Ovary (tissue), 9 donors: ENCODE measurements around the gene TBC1D7. TPM values are rescaled to one million over a fixed set of nuclear protein-coding genes. Genes with fewer than 3 reads are reported as not detected.

ENCODE experiments used
- DNase-seq, 5 donors: peaks; one replicate each; pipeline ENCODE4 v3.0.0-alpha.2; 2019 to 2020
- H3K27ac ChIP-seq, 2 donors: fragments of 200-600 bp; one replicate each; pipeline versions ENCODE4 v1.5.1 to v1.8.0; 2019 to 2022
- H3K27me3 ChIP-seq: fragments of 200-600 bp; one replicate; pipeline ENCODE4 v1.8.0; 2022
- H3K36me3 ChIP-seq: fragments of 200-600 bp; sonication (generic); one replicate; pipeline ENCODE4 v1.5.1; 2019
- H3K4me1 ChIP-seq: one replicate; pipeline ENCODE4 v1.8.1; 2013; ENCODE audit warnings: mild to moderate bottlenecking, moderate library complexity; ENCODE audit not compliant: insufficient read depth
- H3K4me3 ChIP-seq: fragments of 200-600 bp; sonication (generic); one replicate; pipeline ENCODE4 v1.5.1; 2017
- H3K9me3 ChIP-seq, 2 donors: fragments of 200-600 bp in 1 of 2; sonication (generic) in 1 of 2; one replicate each; pipeline versions ENCODE4 v1.5.1 to v1.8.1; 2013 to 2019; ENCODE audit warnings: mild to moderate bottlenecking in 1 of 2, moderate library complexity in 1 of 2
- EP300 ChIP-seq: sonication (generic); formaldehyde crosslinking; IDR thresholded peaks from one replicate; pipeline ENCODE4 v1.6.1; 2017; ENCODE audit warnings: antibody characterized with exemption
- POLR2A ChIP-seq: fragments of 450-650 bp; IDR thresholded peaks from one replicate; pipeline ENCODE4 v1.6.1; 2017; ENCODE audit warnings: antibody characterized with exemption, mild to moderate bottlenecking, moderate library complexity
- WGBS, 3 donors: extraction: QIAGEN DNeasy Blood & Tissue Kit in 1 of 3; methylation state at CpG; one replicate each; pipeline versions ENCODE4 v1.1.5 to v1.1.7; 2013 to 2017; 5-methylcytosine and 5-hydroxymethylcytosine counted together
- intact Hi-C, 4 donors: fragments of 100-400 bp; cut with DNase I; formaldehyde crosslinking; loops; one replicate each; pipeline versions ENCODE4 v1.11.0 to v1.15.1; 2022 to 2023
- polyA plus RNA-seq, 2 donors: library from polyadenylated mRNA; stranded (reverse); fragments of 200-250 nt in 1 of 2; fragments of 350-450 nt in 1 of 2; fragmentation: Illumina TruSeq in 1 of 2; extraction: RNeasy Lipid Tissue Mini Kit (QIAGEN cat#74804) in 1 of 2; gene quantifications; one replicate each; pipeline ENCODE4 v1.2.3, GENCODE V29; 2013 to 2014
- total RNA-seq, 7 donors: library from RNA; depleted of rRNA in 2 of 7; stranded (reverse); fragments of >200 nt in 2 of 7; fragmentation: NEBNext Ultra II Directional in 3 of 7; extraction: Animal tissue kit (Norgen Biotek cat#: 25700) in 3 of 7; gene quantifications; one replicate each; pipeline versions ENCODE4 v1.1.0 to v1.2.4, GENCODE V29; 2016 to 2023
- TF ChIP-seq, protein P1 (sequence below), 3 donors: fragments of 450-650 bp in 2 of 3; fragments of 200-600 bp in 1 of 3; IDR thresholded peaks; one replicate each; pipeline versions ENCODE4 v1.5.1 to v1.8.0; 2016 to 2022; ENCODE audit warnings: antibody characterized with exemption in 3 of 3, mild to moderate bottlenecking in 1 of 3
- donor health status: DM: no; HTN: no; CAD: no; lungs with moderate emphysema.
- donor health status: DM: no; HTN: no; CAD: no.
- donor health status: Bipolar disorder and iron deficiency.
- donor health status: DM: yes; HTN: yes; CAD: no.
- donor health status: DM: no; HTN: no; CAD: no.
- donor health status: DM: yes; HTN: yes; CAD: no.

TBC1D7 gene
- total and polyA plus RNA-seq, 9 donors = 4.7 to 11.9 (median 7.5) TPM

DNA sequence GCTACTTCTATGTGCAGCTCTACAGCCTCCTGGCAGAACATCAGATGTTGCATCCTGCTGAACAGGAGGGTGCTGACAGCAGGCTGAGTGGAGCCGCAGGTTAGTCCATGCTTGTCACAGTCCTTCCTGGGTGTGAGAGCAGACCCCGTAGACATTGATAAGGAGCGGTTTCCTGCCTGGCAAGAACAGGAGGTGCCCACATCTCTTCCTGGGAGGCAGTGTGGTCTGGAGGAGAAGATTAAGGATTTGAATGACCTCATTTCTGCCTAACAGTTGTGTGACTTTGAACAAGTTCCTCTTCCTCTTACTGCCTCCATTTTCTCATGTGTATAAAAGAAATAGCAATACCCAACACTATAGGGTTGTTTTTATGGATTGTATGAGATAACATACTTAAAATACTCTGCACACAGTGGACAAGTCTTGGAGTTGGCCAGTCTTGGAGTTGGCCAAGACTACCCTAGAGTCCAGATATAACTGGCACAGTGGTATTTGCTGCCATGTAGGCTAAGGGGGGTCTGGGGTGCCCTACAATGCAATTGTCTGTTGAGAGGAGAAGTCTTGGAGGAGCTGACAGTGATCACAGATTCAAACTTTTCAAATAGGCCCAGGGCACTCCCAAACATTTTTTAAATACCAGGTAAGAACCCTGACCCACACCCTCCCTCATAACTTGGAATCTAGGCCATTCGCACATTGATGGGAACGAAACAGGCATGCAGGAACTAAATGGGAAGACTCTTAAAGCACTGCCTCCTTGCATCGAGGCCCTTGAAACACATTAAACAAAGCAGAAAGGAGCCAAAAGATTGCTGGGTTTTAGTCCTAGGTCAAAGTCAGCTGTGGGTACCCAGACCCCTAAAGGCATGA lies 32.6 kb upstream of the TBC1D7 start:
- intact Hi-C loops = no loop called here
- TF ChIP-seq, protein P1, sequence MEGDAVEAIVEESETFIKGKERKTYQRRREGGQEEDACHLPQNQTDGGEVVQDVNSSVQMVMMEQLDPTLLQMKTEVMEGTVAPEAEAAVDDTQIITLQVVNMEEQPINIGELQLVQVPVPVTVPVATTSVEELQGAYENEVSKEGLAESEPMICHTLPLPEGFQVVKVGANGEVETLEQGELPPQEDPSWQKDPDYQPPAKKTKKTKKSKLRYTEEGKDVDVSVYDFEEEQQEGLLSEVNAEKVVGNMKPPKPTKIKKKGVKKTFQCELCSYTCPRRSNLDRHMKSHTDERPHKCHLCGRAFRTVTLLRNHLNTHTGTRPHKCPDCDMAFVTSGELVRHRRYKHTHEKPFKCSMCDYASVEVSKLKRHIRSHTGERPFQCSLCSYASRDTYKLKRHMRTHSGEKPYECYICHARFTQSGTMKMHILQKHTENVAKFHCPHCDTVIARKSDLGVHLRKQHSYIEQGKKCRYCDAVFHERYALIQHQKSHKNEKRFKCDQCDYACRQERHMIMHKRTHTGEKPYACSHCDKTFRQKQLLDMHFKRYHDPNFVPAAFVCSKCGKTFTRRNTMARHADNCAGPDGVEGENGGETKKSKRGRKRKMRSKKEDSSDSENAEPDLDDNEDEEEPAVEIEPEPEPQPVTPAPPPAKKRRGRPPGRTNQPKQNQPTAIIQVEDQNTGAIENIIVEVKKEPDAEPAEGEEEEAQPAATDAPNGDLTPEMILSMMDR (IDR thresholded peaks at IDR 0.05) = no peak
- TF ChIP-seq POLR2A = no peak

DNA sequence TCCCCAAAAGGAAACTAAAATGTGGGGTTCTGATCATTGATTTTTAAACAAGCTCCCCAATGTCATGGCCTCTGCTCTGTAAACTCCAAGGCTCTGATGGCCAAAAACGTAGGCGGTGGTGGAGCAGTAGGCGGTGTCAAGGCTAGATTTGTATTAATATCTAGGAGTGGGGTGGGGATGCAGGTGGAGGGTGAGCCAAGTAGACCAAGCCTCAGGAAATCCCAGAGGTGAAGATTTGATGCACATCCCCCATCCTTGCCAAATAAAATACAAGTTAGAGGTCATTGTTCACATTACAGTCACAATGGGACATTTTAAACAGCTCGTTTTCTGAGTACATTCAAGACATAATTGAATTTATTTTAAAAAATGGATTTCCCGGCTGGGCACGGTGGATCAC lies 30.9 kb upstream of the TBC1D7 start:
- TF ChIP-seq, protein P1 (IDR thresholded peaks at IDR 0.05) = no peak
- TF ChIP-seq POLR2A = no peak
- no peak for TF ChIP-seq EP300
- Histone ChIP-seq H3K9me3 (no peaks in the 10 kb centered on the region), H3K4me3 (no peak overlapping the region), H3K27ac (no peak overlapping the region), H3K27me3 (no peaks in the 10 kb centered on the region), H3K4me1 (no peaks in the 10 kb centered on the region), H3K36me3 (no peaks in the 10 kb centered on the region)
- WGBS, 3 donors = 87 to 91% (median 90%) methylated on average over 6 of the region's 6 CpGs
- no peak for DNase-seq
- intact Hi-C loops = no loop called here

More for the DNA sequence above, 32.6 kb upstream of the TBC1D7 start:
- H3K36me3 ChIP-seq = no peaks in the 10 kb centered on the region
- no peaks in the 10 kb centered on the region for H3K27me3 ChIP-seq
- H3K27ac ChIP-seq = no peak overlapping the region
- 81 to 86% (median 82%) methylated on average over 6 of the region's 6 CpGs for WGBS, 3 donors
- no peaks in the 10 kb centered on the region for H3K9me3 ChIP-seq
- H3K4me1 ChIP-seq = no peaks in the 10 kb centered on the region
- DNase-seq = no peak
- no peak overlapping the region for H3K4me3 ChIP-seq

DNA sequence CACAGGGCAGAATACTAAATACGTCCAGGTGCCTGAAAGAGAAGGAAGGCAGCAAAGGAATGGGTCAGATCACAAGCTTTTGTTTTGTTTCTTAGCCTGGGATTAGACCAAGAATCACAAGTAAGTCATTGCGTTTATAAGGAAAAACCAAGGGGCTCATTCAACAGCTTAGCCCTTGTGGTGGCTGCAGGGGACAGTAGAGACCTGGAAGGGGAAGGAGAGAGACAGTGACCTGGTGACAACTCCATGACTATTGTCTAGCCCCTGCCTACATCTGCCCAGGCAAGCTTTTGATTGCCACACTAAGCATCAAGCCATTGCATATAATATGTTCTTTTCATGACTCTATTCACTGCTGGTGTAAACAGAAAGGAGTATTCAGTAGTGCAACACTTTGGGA lies 30.2 kb upstream of the TBC1D7 start:
- Histone ChIP-seq H3K4me3 (no peak overlapping the region), H3K4me1 (no peaks in the 10 kb centered on the region), H3K36me3 (no peaks in the 10 kb centered on the region), H3K9me3 (no peaks in the 10 kb centered on the region), H3K27me3 (no peaks in the 10 kb centered on the region), H3K27ac (no peak overlapping the region)
- TF ChIP-seq, protein P1 (IDR thresholded peaks at IDR 0.05) = no peak
- TF ChIP-seq EP300 (no peak), POLR2A (no peak)
- WGBS, 3 donors = 88 to 95% (median 94%) methylated on average over 2 of the region's 2 CpGs
- DNase-seq = no peak
- intact Hi-C loops = no loop called here

DNA sequence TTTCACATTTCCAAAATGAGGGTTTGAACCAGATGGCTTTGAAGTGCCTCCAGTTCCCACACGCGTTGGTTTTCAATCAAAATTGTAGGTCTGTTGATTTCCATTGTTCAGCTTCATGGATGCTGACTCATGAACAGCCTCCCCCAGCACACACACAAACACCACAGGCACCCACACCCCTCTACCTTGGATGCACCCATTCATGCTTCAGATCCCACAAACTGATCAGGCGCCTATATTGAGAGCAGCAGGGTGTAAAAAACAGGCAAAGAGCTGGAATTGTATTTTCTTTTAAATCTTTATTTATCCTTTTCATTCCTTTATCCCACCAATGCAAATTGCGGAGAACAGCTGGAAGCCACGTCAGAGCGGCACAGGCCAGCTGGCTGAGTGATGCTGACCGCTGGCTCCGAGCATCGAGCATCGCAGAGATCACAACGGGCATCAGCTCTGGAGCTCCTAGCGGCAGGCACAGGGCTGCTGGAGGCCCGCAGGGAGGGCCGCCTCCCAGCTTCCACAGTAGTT lies 29.3 kb upstream of the TBC1D7 start:
- Histone ChIP-seq H3K9me3 (no peaks in the 10 kb centered on the region), H3K36me3 (no peaks in the 10 kb centered on the region), H3K4me1 (no peaks in the 10 kb centered on the region), H3K27me3 (no peaks in the 10 kb centered on the region), H3K27ac (no peak overlapping the region), H3K4me3 (no peak overlapping the region)
- TF ChIP-seq, protein P1 (IDR thresholded peaks at IDR 0.05) = no peak
- TF ChIP-seq EP300 = no peak
- no peak for TF ChIP-seq POLR2A
- intact Hi-C loops = no loop called here
- no peak for DNase-seq
- WGBS, 3 donors = 76 to 89% (median 78%) methylated on average over 14 of the region's 14 CpGs
